Astrocyte of the cerebellum (primary cell): ENCODE measurements around the gene SNX13.

Experiments
- DNase-seq: peaks from one replicate; pipeline ENCODE4 v3.0.0-alpha.2; 2011; ENCODE audit warnings: low read depth
- H3K4me3 ChIP-seq: 2 replicates; pipeline ENCODE4 v1.5.1; 2011; ENCODE audit warnings: mild to moderate bottlenecking, low read depth, low read length, moderate library complexity
- in situ Hi-C: cut with HindIII; loops from 2 replicates; pipeline ENCODE4 v1.10.0; 2017; ENCODE audit warnings: low sequenced_read_pairs
- TF ChIP-seq, protein P1 (sequence below): IDR thresholded peaks from 2 replicates; pipeline ENCODE4 v1.5.1; 2012; ENCODE audit warnings: low read length, low read depth, moderate library complexity, mild to moderate bottlenecking; ENCODE audit errors: missing control alignments

Gene SNX13

DNA sequence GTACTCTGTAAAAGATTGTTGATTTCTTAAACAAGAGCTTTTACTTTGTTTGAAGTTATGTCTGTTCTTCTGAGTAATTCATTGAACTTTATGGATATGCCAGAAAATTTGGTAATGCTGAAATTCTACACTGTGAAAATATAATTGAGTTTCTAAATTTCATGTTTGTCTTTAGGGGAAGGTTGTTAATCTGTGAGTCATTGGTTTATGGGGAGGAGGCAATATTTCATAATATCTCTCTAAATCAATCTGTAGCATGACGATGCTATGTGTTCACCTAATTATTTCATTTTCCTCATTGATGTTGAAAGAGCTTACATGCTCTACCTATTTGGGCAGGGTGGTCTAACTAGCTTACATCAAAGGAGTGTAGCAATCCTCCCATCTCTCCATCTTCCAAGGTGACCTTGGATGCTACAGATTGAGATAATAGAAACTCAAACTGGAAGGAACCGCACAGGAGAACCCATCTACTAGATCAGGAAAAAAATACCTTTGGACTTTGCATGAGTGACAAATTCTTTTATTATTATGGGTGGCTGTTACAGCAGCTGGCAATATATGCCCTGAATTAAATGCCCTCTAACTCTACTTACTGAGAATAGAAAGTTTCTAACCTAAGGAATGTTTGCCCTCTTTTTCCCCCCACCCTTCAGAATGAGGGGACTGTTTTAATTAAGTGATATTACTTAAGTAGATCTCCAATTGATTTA, 8.4 kb upstream of the SNX13 start:
- DNase-seq, result no peak
- in situ Hi-C loops, result no loop called here
- H3K4me3 ChIP-seq, result no peak overlapping the region
- TF ChIP-seq, protein P1, sequence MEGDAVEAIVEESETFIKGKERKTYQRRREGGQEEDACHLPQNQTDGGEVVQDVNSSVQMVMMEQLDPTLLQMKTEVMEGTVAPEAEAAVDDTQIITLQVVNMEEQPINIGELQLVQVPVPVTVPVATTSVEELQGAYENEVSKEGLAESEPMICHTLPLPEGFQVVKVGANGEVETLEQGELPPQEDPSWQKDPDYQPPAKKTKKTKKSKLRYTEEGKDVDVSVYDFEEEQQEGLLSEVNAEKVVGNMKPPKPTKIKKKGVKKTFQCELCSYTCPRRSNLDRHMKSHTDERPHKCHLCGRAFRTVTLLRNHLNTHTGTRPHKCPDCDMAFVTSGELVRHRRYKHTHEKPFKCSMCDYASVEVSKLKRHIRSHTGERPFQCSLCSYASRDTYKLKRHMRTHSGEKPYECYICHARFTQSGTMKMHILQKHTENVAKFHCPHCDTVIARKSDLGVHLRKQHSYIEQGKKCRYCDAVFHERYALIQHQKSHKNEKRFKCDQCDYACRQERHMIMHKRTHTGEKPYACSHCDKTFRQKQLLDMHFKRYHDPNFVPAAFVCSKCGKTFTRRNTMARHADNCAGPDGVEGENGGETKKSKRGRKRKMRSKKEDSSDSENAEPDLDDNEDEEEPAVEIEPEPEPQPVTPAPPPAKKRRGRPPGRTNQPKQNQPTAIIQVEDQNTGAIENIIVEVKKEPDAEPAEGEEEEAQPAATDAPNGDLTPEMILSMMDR, result no peak

DNA sequence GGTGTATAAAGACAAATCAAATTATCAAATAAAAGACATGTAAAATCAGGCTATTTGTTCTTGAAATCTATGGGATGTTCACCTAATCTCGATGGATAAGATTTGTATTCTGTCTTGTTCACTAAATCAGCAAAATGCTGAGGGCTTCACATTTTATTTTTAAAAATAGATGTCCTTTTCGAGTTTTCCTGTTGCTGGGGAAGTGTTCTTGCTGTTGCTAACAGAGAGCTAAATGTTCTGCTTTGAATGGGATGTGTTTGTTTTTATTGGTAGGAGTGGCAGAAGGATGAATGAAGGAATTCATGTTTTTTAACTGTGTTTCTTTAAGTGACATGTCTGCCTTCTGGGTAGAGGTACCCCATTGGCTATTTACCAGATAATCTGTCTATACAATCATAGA, 7.3 kb upstream of the SNX13 start:
- TF ChIP-seq, protein P1, result no peak
- in situ Hi-C loops, result no loop called here
- DNase-seq, result no peak
- H3K4me3 ChIP-seq, result no peak overlapping the region

DNA sequence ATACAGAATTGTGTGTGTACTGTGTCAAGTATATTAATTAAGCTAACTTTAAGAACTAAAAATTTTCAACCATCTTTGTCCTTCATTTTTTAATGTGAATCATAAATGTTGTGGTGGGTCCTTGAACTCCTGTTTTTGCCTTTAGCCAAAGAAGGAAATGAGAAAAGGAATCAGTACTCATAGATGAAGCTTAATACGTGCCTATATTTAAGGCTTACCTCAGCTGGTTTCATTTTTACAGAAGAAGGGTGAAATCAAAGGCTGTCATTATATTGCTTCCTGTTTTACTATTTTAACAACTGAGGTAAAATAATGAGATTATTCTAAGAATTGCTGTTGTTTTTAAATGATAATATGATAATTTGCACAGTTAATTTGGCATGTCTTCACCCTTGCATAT, 6.3 kb upstream of the SNX13 start:
- no peak for DNase-seq
- in situ Hi-C loops, result no loop called here

DNA sequence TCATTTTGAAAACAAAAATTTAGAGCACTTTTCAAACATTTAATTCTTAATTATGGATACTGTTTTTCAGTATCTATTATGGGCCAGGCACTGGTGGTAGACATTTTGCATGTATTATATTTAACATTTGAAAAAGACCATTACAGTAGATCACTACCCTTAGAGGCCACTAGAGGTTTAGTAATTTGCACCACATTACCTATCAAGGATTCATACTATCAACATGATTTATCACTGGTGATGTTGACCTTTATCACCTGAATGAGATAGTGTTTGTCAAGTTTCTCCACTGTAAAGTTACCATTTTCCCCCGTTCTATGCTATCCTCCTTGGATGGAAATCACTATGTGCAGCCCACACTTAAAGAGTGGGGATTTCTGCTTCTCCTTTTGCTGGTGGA, 4.4 kb upstream of the SNX13 start:
- in situ Hi-C loops, result no loop called here
- TF ChIP-seq, protein P1, result no peak
- no peak for DNase-seq
- no peak overlapping the region for H3K4me3 ChIP-seq

More for the DNA sequence above, 6.3 kb upstream of the SNX13 start:
- H3K4me3 ChIP-seq, result no peak overlapping the region
- TF ChIP-seq, protein P1, result no peak

DNA sequence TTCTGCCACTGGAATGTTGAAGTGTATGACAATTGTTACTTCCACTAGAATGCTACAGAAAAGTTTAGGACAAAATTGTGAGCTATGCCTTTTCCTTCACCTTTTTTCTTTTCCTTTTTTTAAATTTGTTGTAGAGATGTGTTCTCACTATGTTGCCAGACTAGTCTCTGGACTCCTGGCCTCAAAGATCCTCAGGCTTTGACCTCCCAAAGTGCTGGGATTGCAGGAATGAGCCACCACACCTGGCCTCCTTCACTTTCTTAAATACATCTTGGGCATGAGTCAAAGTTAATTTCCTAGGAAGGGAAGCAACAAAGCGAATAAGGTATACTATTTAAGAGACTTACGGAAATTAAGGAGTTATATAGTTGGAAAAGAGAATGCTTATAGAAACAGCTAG, 2.7 kb upstream of the SNX13 start:
- in situ Hi-C loops, result no loop called here
- TF ChIP-seq, protein P1, result no peak
- H3K4me3 ChIP-seq, result no peak overlapping the region
- DNase-seq, result no peak

DNA sequence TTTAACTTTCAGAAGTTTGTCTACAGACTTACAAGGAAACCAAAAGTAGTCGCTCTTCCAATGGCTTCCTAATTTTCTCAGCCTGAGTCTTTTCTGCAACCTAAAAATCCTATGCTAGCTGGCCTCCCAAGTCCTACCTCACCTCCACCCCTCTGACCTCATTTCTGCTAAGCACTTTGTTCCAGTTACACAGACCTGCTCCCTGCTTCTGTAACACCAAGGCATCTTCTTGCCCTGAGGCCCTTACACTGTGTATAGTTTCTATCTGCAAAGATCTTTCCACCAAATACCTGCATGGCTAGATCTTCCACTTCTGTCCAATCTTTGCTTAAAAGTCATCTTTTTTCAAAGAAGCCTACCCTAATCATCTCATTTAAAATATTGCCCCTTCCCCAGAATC, 1.9 kb upstream of the SNX13 start:
- H3K4me3 ChIP-seq, result no peak overlapping the region
- DNase-seq, result no peak
- TF ChIP-seq, protein P1, result no peak
- in situ Hi-C loops, result no loop called here
